ENCODE results near the gene NDUFS6.

- TF ChIP-seq POLR2A (IDR thresholded peaks at IDR 0.05; ENCODE audit: low read depth, low read length) (no peak), TAF1 (IDR thresholded peaks at IDR 0.05; ENCODE audit: borderline replicate concordance, low read depth, low read length) (no peak), POLR2AphosphoS5 (IDR thresholded peaks at IDR 0.05; ENCODE audit: low read depth, low read length) (no peak)
Observed at GRCh38 chr5:1789834-1790471, 11.3 kb upstream of the NDUFS6 start.
